ENCODE results near the gene ARVCF.

DNA sequence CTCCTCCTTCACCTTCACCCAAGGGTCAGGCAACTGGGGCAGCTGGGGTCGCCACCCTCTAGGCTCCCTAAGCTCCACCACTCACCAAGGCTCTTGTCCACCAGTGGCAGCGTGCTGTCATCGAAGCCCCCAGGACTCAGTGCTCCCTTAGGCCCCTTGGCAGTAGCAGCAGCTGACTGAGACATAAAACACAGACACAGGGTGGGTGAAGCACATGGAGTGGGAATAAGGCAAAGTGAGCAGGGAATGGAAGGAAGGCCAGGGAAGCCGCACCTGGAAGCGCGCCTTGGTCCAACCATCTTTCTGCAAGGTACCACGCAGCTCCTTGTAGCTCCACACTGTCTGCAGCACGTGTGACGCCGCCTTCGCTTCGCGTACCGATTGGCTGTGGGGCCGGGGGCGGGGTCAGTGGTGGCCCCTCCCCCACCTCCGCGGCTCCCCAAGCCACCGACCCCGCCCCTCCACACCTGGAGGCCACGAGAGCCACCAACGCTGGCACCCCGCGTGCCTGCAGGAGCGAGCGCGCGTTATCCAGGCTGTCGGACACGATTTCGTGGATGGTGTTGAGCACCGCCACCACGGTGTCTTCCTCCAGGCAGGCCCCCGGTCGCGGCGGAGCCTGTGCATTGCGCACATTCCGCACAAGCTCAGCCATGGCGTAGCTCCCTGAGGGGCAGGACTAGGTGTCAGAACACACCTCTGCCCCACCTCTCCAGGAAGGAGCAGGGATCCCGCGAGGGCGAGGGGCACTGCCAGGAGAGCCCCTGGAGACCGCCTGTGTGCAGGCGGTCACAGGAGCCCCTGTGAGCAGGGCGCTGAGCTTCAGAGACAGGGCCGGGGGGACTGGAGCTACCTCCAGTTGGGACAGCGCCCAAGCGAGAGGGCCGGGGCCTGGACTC is 43.7 kb downstream of the ARVCF start:
- TF ChIP-seq CTCF (IDR thresholded peaks at IDR 0.05; ENCODE audit: extremely low read depth in 1 of 2, insufficient read depth in 1 of 2, low read depth in 1 of 2, low read length in 2 of 2) (no peak), POLR2A (IDR thresholded peaks at IDR 0.05; ENCODE audit: low read depth, low read length) (no peak), EZH2 (IDR thresholded peaks at IDR 0.05; ENCODE audit: borderline replicate concordance, low read depth, low read length, severe bottlenecking) (no peak), MYC (IDR thresholded peaks at IDR 0.05; ENCODE audit: low read depth, low read length) (no peak), JUN (IDR thresholded peaks at IDR 0.05; ENCODE audit: borderline replicate concordance, insufficient read depth, insufficient read length, low read depth) (no peak)

Measured in endothelial cell of umbilical vein (primary cell).